Measurements from ENCODE around the gene SELENOV.

GRCh38 chr19:39515551-39516191, 732 bp downstream of the SELENOV start:
- no peak for TF ChIP-seq POLR2A (IDR thresholded peaks at IDR 0.05; ENCODE audit: low read depth)
- TF ChIP-seq CTCF (IDR thresholded peaks at IDR 0.05): no peak
- TF ChIP-seq POLR2AphosphoS5 (IDR thresholded peaks at IDR 0.05): no peak
